HG02852 (cell line): ENCODE measurements around the gene MYO1E.
"Not testable (repeated sequence)": the region's sequence is repeated elsewhere in the genome, so short reads cannot be mapped to it uniquely, and the experiment has no call there.

Source experiments
- ATAC-seq: cut with Tn5 transposase; IDR thresholded peaks from one replicate; pipeline ENCODE4 v1.9.1; 2021; ENCODE audit warnings: mild to moderate bottlenecking, moderate library complexity; ENCODE audit not compliant: unreplicated experiment

Gene MYO1E

DNA sequence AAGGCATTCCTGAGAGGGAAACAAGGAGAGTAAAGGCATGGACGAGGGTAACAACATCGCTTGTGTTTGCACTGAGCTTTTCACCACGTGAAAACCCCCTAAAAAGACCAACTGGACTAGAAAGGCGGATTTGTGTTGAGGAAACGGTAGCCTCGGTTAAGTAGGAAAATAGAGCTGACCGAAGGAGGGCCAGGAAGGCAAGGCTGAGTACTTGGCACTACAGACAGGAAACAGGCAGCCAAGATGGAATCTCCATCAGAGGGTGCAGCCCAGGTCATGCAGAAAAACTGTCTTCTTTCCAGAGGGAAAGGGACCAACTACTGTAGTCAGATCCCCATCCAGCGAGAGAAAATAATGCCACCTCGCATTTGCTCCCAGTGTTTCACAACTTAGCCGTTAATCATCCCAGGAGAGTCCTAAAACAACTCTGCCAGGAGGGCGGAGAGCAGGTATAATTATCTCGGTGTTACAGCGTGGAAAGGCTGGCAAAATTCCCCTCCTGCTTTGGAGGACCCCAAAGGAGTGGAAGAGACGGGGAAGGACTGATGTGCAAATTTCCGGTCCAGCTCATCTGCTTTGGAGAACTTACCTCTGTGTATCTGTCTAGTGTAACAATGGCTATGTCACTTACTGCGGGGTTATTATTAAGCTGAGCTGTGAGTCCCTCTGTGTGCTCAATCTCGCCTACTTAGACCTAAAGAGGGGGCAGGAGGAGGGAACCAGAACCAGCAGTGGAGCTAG is 77.2 kb downstream of the MYO1E start:
- no peak for ATAC-seq

GRCh38 chr15:59294574-59295260 is 78.0 kb downstream of the MYO1E start:
- no peak for ATAC-seq

GRCh38 chr15:59292442-59293151 is 80.1 kb downstream of the MYO1E start:
- no peak for ATAC-seq

DNA sequence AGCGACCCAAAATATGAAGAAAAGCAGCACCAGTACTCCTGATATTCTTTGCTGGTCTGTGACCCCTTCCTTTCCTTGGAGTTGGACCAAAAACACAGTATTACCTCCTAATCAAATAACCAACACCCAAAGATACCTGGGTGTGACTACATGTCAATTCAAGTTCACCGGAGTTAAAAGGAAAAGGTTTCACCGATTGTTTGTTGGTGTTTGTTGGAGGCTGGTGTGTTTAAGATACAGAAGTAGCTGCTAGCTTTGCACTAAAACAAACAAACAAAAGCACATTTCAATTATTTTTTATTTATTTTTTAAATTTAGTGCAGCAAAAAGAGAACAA is 81.5 kb downstream of the MYO1E start:
- ATAC-seq = no peak

DNA sequence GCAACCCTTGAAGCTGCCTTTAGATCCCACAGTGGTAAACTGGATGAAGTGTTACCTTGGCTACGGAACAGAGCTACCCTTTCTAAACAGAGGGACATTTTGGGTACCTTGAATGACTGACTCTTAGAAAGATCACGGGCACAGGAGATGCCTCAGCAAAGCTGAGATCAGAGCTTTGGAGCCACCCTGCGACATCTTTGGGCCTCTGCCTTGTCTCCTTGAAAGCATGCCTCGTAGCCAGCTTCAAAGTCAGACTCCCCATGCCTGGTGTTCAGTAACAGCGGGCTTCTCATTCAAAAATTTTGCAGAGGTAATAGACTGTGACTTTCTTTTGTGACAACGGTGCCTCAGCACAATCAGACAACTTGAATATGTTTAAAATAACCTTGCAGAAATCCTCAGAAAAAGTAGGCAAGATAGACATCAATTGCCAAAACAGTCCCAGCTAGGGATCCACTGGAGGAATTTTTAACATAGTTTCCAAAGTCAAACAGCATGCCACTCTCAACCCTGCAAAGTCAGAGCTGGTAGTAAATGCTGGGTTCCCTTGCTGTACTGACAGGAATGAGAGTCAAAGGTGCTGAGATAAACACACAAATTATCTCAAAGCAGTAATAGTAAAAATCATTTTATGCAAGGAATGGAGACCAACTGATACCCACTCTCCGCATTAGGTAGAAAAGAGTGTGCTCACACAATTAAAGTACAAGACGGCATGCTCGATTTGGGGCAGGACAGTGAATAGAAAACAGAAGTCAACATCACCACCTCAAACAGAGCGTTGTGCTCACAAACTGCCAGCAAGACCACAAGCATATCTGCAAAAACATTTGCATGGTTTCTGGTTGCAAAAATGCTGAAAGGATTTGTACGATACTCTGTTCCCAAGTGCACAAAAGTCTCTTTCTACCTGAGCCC is 82.1 kb downstream of the MYO1E start:
- no peak for ATAC-seq

DNA sequence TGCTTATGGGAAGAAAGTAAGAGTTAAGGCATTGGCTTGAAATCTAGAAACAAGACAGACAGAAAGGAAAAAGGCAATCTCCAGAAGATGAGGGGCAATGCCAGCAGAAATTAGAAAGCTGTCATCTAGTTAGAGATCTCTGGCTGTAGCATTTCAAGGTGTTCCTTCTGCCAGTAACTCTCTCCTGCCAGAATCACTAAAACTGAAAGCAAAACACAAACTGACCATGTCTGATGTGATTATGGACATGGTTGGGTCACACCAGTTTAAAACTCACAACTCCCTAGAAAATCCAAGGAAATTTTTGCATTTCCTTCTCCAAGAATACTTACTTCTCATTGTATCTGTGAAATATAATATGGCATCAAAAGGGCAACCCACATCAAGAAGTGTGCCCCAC is 83.1 kb downstream of the MYO1E start:
- ATAC-seq = no peak

DNA sequence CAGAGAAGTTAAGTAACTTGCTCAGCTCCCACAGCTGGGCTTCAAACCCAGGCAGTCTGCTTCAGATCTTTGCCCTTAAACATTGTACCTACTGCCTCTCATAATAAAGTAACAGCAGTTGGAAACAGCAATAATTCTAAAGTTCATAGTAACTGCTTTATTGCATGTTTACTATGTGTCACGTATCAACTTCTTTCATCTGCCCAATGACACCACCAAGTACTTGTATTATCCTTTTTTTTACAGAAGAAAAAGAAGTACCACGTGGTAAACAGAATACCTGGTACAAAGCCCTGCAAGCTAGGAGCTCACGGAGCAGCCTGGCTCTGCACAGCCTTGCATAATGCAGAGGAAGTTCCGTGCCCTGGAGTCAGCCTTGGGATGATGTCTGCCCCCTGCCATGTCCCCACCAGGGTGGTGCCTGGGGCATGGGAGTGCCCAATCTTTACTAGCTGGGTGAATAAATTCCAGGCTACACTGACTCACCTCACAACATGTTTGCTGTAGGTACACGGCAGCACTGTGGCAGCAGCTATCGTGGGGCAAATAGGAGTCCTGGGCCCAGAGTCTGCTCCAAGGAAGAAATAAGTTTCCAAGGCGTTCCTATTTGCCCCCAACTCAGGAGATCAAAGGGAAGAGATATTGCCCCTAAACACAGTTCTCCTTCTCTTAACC is 88.8 kb downstream of the MYO1E start:
- no peak for ATAC-seq

- no peak for ATAC-seq
Observed at GRCh38 chr15:59282515-59283337, 89.9 kb downstream of the MYO1E start.

- no peak for ATAC-seq
Observed at GRCh38 chr15:59281699-59282098, 91.0 kb downstream of the MYO1E start.

DNA sequence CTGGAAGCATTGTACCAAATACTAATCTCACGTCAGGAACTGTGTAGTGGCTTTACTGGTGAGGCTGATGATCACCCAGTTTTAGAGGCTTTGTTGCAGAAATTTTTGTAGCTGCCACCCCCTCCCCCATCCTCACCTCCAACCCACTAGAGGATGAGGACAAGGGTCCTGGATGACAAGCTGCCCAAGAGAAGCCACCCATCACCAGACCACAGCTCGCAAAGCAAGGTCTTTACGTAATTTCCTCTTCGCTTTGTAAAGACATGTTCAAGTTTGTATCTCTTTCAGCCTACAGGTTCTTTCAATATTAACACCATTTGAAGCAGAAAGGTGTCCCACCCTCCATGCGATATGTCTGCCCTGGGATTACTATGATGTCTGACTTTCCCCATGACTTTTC is 91.8 kb downstream of the MYO1E start:
- no peak for ATAC-seq

DNA sequence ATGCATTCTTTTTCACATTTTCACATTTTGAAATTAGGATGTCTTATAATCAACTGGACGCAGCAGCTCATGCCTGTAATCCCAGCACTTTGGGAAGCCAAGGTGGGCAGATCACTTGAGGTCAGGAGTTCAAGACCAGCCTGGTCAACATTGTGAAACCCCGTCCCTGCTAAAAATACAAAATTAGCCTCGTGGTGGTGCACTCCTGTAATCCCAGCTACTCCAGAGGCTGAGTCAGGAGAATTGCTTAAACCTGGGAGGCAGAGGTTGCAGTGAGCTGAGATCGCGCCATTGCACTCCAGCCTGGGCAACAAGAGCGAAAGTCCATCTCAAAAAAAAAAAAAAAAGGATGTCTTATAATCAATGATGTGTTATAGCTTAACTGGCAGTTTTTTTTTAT is 92.4 kb downstream of the MYO1E start:
- ATAC-seq = not testable (repeated sequence)

GRCh38 chr15:59279023-59279422 is 93.6 kb downstream of the MYO1E start:
- no peak for ATAC-seq

- ATAC-seq = no peak
Observed at GRCh38 chr15:59278120-59278519, 94.6 kb downstream of the MYO1E start.

DNA sequence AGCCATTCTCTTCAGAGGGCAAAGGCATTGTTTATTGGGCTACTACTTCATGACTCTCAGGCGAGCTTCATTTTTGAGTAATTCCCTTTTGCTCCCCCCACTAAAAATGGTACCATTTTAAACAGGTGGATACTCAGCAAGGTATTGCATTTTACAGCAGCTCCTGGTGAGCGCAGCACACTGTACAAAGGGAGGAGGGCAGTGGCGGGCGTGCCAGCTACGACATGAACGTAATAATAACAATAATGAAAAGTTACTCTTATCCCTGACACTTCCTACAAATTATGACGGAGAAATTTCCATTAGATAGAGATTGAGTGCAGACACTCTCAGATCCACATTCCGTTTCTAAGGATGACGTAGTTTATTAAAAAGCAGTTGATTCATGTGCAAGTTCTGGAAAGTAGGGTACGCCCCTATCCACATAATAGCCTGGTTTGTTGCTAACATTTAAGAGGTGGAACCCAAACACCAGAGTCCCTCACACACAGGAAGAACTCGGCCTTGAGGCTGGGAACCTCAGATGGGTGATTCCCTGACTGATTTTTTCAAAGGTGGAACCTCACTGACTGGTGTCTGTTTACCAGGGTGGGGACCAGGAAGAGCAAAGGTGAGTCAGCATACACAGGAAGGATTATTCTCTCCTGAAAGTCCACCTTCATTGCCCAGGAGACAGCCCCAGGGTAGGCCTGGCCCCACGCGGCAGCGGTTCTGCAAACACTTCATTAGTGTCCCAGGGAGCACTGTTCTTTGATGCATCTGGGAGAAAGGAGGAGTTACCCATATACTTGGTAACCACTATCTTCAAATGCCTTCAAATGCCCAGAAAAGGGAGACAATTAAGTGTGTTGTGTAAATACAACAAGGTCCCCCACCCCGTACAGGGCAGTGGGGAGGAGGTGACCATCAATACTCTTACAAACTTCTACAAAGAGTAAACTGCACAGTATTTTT is 96.2 kb downstream of the MYO1E start:
- no peak for ATAC-seq

- ATAC-seq = no peak
Observed at GRCh38 chr15:59274126-59274970, 98.3 kb downstream of the MYO1E start.

DNA sequence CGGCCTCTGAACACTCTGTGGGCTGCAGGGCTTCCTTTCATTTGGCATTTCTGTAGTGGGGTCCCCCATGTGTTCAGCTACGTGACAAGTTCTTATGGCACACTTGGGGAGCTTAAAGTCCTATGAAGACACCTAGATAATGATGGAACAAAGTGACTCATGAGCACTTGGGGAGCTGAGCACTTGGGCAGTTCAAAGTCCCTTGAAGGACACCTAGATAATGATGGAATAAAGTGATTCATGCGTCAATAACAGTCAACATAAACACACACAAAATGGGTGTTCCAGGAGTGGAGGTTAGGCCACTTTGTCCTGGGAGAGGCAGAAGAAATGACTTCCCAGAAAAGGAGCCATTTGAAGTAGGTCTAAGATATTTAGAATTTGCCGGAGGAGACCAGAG is 99.4 kb downstream of the MYO1E start:
- no peak for ATAC-seq

- no peak for ATAC-seq
Observed at GRCh38 chr15:59271595-59272201, 101.0 kb downstream of the MYO1E start.
